Gastrocnemius medialis (tissue), 4 donors: ENCODE data around the gene PRKCZ. TPM values are rescaled to one million over a fixed set of nuclear protein-coding genes. Genes with fewer than 3 reads are reported as not detected.

Experiments
- ATAC-seq, 2 donors: fragments of 150-250 bp; one replicate each; pipeline ENCODE4 v1.9.1; 2016
- DNase-seq, 2 donors: peaks; one replicate each; pipeline ENCODE4 v3.0.0-alpha.2; 2019
- H3K27ac ChIP-seq, 4 donors: fragments of 200-600 bp; sonication (generic); 1 replicate in 1 of 4; 2 replicates in 3 of 4; pipeline ENCODE4 v1.5.1; 2016 to 2018; ENCODE audit warnings: mild to moderate bottlenecking in 2 of 4, moderate library complexity in 1 of 4
- H3K27me3 ChIP-seq, 3 donors: fragments of 200-600 bp; sonication (generic) in 2 of 3; 1 replicate in 1 of 3; 2 replicates in 2 of 3; pipeline versions ENCODE4 v1.5.1 to v1.6.0; 2016 to 2019; ENCODE audit warnings: mild to moderate bottlenecking in 1 of 3, moderate library complexity in 1 of 3
- H3K36me3 ChIP-seq, 2 donors: fragments of 200-600 bp; sonication (generic) in 1 of 2; one replicate each; pipeline ENCODE4 v1.5.1; 2017 to 2018
- H3K4me1 ChIP-seq, 2 donors: fragments of 200-600 bp; sonication (generic) in 1 of 2; one replicate each; pipeline ENCODE4 v1.5.1; 2016 to 2017; ENCODE audit warnings: mild to moderate bottlenecking in 2 of 2
- H3K4me3 ChIP-seq, 4 donors: fragments of 200-600 bp; sonication (generic) in 3 of 4; 1 replicate in 1 of 4; 2 replicates in 3 of 4; pipeline ENCODE4 v1.5.1; 2016 to 2019; ENCODE audit warnings: mild to moderate bottlenecking in 2 of 4
- H3K9me3 ChIP-seq, 3 donors: fragments of 200-600 bp; sonication (generic) in 2 of 3; 1 replicate in 1 of 3; 2 replicates in 2 of 3; pipeline ENCODE4 v1.5.1; 2016 to 2019
- CTCF ChIP-seq, 5 experiments: fragments of 450-650 bp in 3 of 5; fragments of 200-600 bp in 2 of 5; sonication (generic) in 2 of 5; IDR thresholded peaks in 4 of 5; conservative IDR thresholded peaks in 1 of 5; 1 replicate in 4 of 5; 2 replicates in 1 of 5; pipeline ENCODE4 v1.5.1; 2016 to 2019; ENCODE audit warnings: antibody characterized with exemption in 5 of 5, mild to moderate bottlenecking in 3 of 5, moderate library complexity in 3 of 5
- POLR2A ChIP-seq, 2 donors: fragments of 450-650 bp; IDR thresholded peaks; one replicate each; pipeline ENCODE4 v1.6.1; 2017; ENCODE audit warnings: antibody characterized with exemption in 2 of 2, mild to moderate bottlenecking in 2 of 2, moderate library complexity in 2 of 2
- in situ Hi-C, 4 donors: fragments of 200-750 bp; cut with MboI; loops; one replicate each; pipeline versions ENCODE4 v1.15.0 to v1.8.0; 2017; ENCODE audit warnings: low sequenced_read_pairs in 4 of 4
- intact Hi-C: fragments of 100-400 bp; cut with DNase I; formaldehyde crosslinking; loops from one replicate; pipeline ENCODE4 v1.15.1; 2023; ENCODE audit warnings: low total_unique reads
- total RNA-seq, 4 donors: library from RNA; depleted of rRNA; stranded (reverse); fragments of >200 nt; gene quantifications; one replicate each; pipeline versions ENCODE4 v1.1.0 to v1.2.3, GENCODE V29; 2016

Gene PRKCZ
- total RNA-seq, 4 donors from 2014 or later: 0.16 to 0.87 TPM; not detected in 2

- Histone ChIP-seq H3K36me3 (no peaks in the 10 kb centered on the region), H3K27ac (no peak overlapping the region), H3K4me3 (no peak overlapping the region), H3K9me3 (no peaks in the 10 kb centered on the region), H3K27me3 (peaks cover 0 to 17% (median 5%) of the 10 kb centered on the region in 3 donors), H3K4me1 (no peaks in the 10 kb centered on the region)
- intact Hi-C loops: no loop called here
- TF ChIP-seq POLR2A (IDR thresholded peaks at IDR 0.05) (no peak), CTCF (IDR thresholded peaks at IDR 0.05 in 4 of 5, conservative IDR thresholded peaks at IDR 0.05 in 1 of 5) (no peak)
- in situ Hi-C loops: loop anchor here in 1 of 4 donors (5.0 kb wide), 1 partner anchor 86 kb away; no protein-coding TSS in a partner anchor
- DNase-seq (no peak), ATAC-seq (no peak)
Observed at GRCh38 chr1:2038229-2038628, 12.0 kb upstream of the PRKCZ start.

DNA sequence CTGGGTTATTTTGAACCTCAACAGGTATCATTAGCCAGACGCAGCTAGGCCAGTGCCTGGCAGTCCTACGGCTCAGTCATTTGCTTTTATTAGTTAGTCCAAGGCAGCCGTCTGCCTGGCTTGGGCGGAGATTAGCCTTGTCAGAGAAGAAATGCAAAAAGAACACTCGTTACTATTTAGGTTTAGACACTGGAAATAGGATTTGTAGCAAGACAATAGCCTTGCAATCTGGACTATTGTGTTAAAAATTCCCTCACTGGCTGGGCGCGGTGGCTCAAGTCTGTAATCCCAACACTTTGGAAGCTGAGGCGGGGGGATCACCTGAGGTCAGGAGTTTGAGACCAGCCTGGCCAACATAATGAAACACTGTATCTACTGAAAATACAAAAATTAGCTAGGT lies 11.0 kb upstream of the PRKCZ start:
- Histone ChIP-seq H3K36me3 (no peaks in the 10 kb centered on the region), H3K27me3 (peaks cover 0 to 17% (median 5%) of the 10 kb centered on the region in 3 donors), H3K9me3 (no peaks in the 10 kb centered on the region), H3K4me1 (no peaks in the 10 kb centered on the region), H3K27ac (no peak overlapping the region), H3K4me3 (no peak overlapping the region)
- ATAC-seq (no peak), DNase-seq (no peak)
- TF ChIP-seq POLR2A (IDR thresholded peaks at IDR 0.05) (no peak), CTCF (IDR thresholded peaks at IDR 0.05 in 4 of 5, conservative IDR thresholded peaks at IDR 0.05 in 1 of 5) (no peak)
- intact Hi-C loops: no loop called here
- in situ Hi-C loops: loop anchor here in 1 of 4 donors (5.0 kb wide), 1 partner anchor 87 kb away; no protein-coding TSS in a partner anchor

GRCh38 chr1:2041305-2041704 lies 8.9 kb upstream of the PRKCZ start:
- no peak overlapping the region for H3K27ac ChIP-seq
- no peaks in the 10 kb centered on the region for H3K36me3 ChIP-seq
- ATAC-seq (no peak), DNase-seq (no peak)
- no peak for TF ChIP-seq POLR2A (IDR thresholded peaks at IDR 0.05)
- no peak for TF ChIP-seq CTCF (IDR thresholded peaks at IDR 0.05 in 4 of 5, conservative IDR thresholded peaks at IDR 0.05 in 1 of 5)
- in situ Hi-C loops: loop anchor here in 1 of 4 donors (10.0 kb wide), 1 partner anchor 97 kb away; no protein-coding TSS in a partner anchor
- H3K27me3 ChIP-seq: peaks cover 3 to 8% (median 4%) of the 10 kb centered on the region in 3 donors
- H3K9me3 ChIP-seq: no peaks in the 10 kb centered on the region
- H3K4me1 ChIP-seq: peaks cover 5% of the 10 kb centered on the region in 2 donors
- no peak overlapping the region for H3K4me3 ChIP-seq
- intact Hi-C loops: no loop called here

DNA sequence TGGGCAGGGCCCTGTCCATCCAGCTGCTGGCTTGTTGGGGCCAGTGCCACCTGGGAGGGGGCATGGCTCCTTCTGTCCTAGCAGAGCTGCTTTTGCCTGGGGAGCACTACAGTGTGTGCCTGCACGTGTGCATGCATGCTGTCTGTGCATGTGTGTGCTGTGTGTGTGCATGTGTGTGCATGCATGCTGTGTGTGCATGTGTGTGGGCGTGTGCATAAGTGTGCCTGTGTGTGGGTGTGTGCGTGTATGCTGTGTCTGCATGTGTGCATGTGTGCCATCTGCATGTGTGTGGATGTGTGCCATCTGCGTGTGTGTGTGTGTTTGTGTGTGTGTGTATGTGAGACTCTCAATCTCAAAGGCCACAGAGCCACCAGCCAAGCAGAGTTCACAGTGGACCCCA lies 8.3 kb upstream of the PRKCZ start:
- in situ Hi-C loops (loop anchor here in 1 of 4 donors (10.0 kb wide), 1 partner anchor 97 kb away; no protein-coding TSS in a partner anchor), intact Hi-C loops (no loop called here)
- TF ChIP-seq CTCF (IDR thresholded peaks at IDR 0.05 in 4 of 5, conservative IDR thresholded peaks at IDR 0.05 in 1 of 5) (no peak), POLR2A (IDR thresholded peaks at IDR 0.05) (no peak)
- Histone ChIP-seq H3K4me1 (peaks cover 5% of the 10 kb centered on the region in 2 donors), H3K27me3 (peaks cover 7 to 13% (median 9%) of the 10 kb centered on the region in 3 donors), H3K4me3 (no peak overlapping the region), H3K9me3 (no peaks in the 10 kb centered on the region), H3K27ac (no peak overlapping the region), H3K36me3 (no peaks in the 10 kb centered on the region)
- DNase-seq (no peak), ATAC-seq (no peak)
